Caco-2 (cell line): ENCODE results near the gene TGM3. TPM values are rescaled to one million over a fixed set of nuclear protein-coding genes. Genes with fewer than 3 reads are reported as not detected.

ENCODE experiments used
- BruUV-seq: library from RNA; stranded (reverse); fragments of 400-500 nt; replicated peaks from 2 replicates; lab custom pipeline; 2021; lab: Mats Ljungman, UMichigan
- CTCF ChIA-PET: fragments of 300-600 bp; sonication (Branson Sonifier 250); formaldehyde crosslinking; loops from one replicate; lab custom pipeline; 2022; ENCODE audit warnings: antibody characterized with exemption; lab: Charles Lee
- POLR2A ChIA-PET: fragments of 300-600 bp; sonication (Branson Sonifier 250); formaldehyde crosslinking; loops from one replicate; lab custom pipeline; 2022; ENCODE audit warnings: antibody characterized with exemption; lab: Charles Lee
- DNase-seq, 2 experiments: peaks; one replicate each; pipeline versions ENCODE4 v3.0.0 to v3.0.0-alpha.2; 2020 to 2022
- H3K27me3 ChIP-seq: replicated peaks from 2 replicates; pipeline ENCODE4 v1.6.0; 2011; ENCODE audit warnings: low read length; ENCODE audit not compliant: control insufficient read depth, insufficient read depth
- H3K36me3 ChIP-seq: 2 replicates; pipeline ENCODE4 v1.5.1; 2011; ENCODE audit warnings: low read length; ENCODE audit not compliant: control insufficient read depth, insufficient read depth
- H3K4me1 ChIP-seq: fragments of 250-450 bp; sonication (Bioruptor Pico); 2 replicates; pipeline ENCODE4 v1.5.1; 2020; ENCODE audit warnings: mild to moderate bottlenecking
- H3K4me3 ChIP-seq: 2 replicates; pipeline ENCODE4 v1.5.1; 2011; ENCODE audit warnings: low read depth, mild to moderate bottlenecking, control low read depth, low read length
- H3K9me3 ChIP-seq: fragments of 250-450 bp; sonication (Bioruptor Pico); 2 replicates; pipeline ENCODE4 v1.5.1; 2020; ENCODE audit warnings: mild to moderate bottlenecking, moderate library complexity
- H3K27ac Mint-ChIP-seq: one replicate; pipeline ENCODE4 v1.8.0; 2022; ENCODE audit warnings: mixed read lengths; ENCODE audit not compliant: unreplicated experiment
- H3K27me3 Mint-ChIP-seq: one replicate; pipeline ENCODE4 v1.8.0; 2022; ENCODE audit warnings: mixed read lengths; ENCODE audit not compliant: insufficient read depth, unreplicated experiment
- H3K36me3 Mint-ChIP-seq: one replicate; pipeline ENCODE4 v1.8.0; 2022; ENCODE audit warnings: mild to moderate bottlenecking, mixed read lengths; ENCODE audit not compliant: insufficient read depth, unreplicated experiment
- H3K4me1 Mint-ChIP-seq: one replicate; pipeline ENCODE4 v1.8.0; 2022; ENCODE audit warnings: low read depth, mixed read lengths; ENCODE audit not compliant: unreplicated experiment
- H3K4me3 Mint-ChIP-seq: one replicate; pipeline ENCODE4 v1.8.0; 2022; ENCODE audit warnings: mild to moderate bottlenecking, moderate library complexity, mixed read lengths; ENCODE audit not compliant: unreplicated experiment
- H3K9me3 Mint-ChIP-seq: one replicate; pipeline ENCODE4 v1.8.0; 2022; ENCODE audit warnings: mixed read lengths; ENCODE audit not compliant: unreplicated experiment
- CTCF ChIP-seq, 2 experiments: fragments of 200-600 bp in 1 of 2; IDR thresholded peaks; 1 replicate in 1 of 2; 2 replicates in 1 of 2; pipeline versions ENCODE4 v1.5.1 to v1.8.0; 2011 to 2022; ENCODE audit warnings: antibody characterized with exemption in 1 of 2, control low read depth in 1 of 2, inconsistent platforms in 1 of 2, low read depth in 1 of 2, low read length in 1 of 2, mild to moderate bottlenecking in 1 of 2, moderate library complexity in 1 of 2; ENCODE audit not compliant: insufficient read depth in 1 of 2, severe bottlenecking in 1 of 2, unreplicated experiment in 1 of 2
- intact Hi-C: fragments of 100-400 bp; cut with micrococcal nuclease; formaldehyde crosslinking; loops from one replicate; pipeline ENCODE4 v1.10.0; 2022; ENCODE audit not compliant: unreplicated experiment
- total RNA-seq: library from RNA; stranded (reverse); gene quantifications from 2 replicates; pipeline ENCODE4 v1.2.3, GENCODE V29; 2022

TGM3 gene
- total RNA-seq, 1 experiment from 2014 or later = 0.20 TPM

- no peak for DNase-seq
- Mint-ChIP-seq H3K4me1 (peaks cover 25% of the 10 kb centered on the region), H3K9me3 (no peaks in the 10 kb centered on the region)
Measured at GRCh38 chr20:2300420-2300819, 4.6 kb downstream of the TGM3 start.

GRCh38 chr20:2301164-2301622 lies 5.4 kb downstream of the TGM3 start:
- no peak for TF ChIP-seq CTCF (IDR thresholded peaks at IDR 0.05; ENCODE audit: insufficient read depth in 1 of 2, low read depth in 1 of 2, low read length in 1 of 2, severe bottlenecking in 1 of 2, unreplicated experiment in 1 of 2)
- intact Hi-C loops = no loop called here
- Histone ChIP-seq H3K9me3 (no peaks in the 10 kb centered on the region), H3K4me1 (peaks cover 24% of the 10 kb centered on the region), H3K4me3 (no peak overlapping the region), H3K27me3 (no peaks in the 10 kb centered on the region), H3K36me3 (no peaks in the 10 kb centered on the region)
- Mint-ChIP-seq H3K27me3 (no peaks in the 10 kb centered on the region), H3K9me3 (no peaks in the 10 kb centered on the region), H3K4me3 (no peak overlapping the region), H3K27ac (no peak overlapping the region), H3K36me3 (no peaks in the 10 kb centered on the region), H3K4me1 (peaks cover 25% of the 10 kb centered on the region)
- ChIA-PET CTCF (interaction anchor here (0.6 to 0.7 kb wide), 2 partner anchors 49 to 377 kb away, joined by 3 read pairs; no protein-coding TSS in a partner anchor), POLR2A (no interaction called here)
- DNase-seq = no peak
- BruUV-seq = no TSS peak

More at GRCh38 chr20:2300420-2300819, 4.6 kb downstream of the TGM3 start:
- BruUV-seq = no TSS peak
- Mint-ChIP-seq H3K27me3 (no peaks in the 10 kb centered on the region), H3K27ac (no peak overlapping the region), H3K36me3 (no peaks in the 10 kb centered on the region), H3K4me3 (no peak overlapping the region)
- ChIA-PET POLR2A (no interaction called here), CTCF (interaction anchor here (0.6 kb wide), 2 partner anchors 50 to 104 kb away, joined by 3 read pairs; no protein-coding TSS in a partner anchor)
- TF ChIP-seq CTCF (IDR thresholded peaks at IDR 0.05; ENCODE audit: insufficient read depth in 1 of 2, low read depth in 1 of 2, low read length in 1 of 2, severe bottlenecking in 1 of 2, unreplicated experiment in 1 of 2) = no peak
- intact Hi-C loops = no loop called here
- Histone ChIP-seq H3K36me3 (no peaks in the 10 kb centered on the region), H3K9me3 (no peaks in the 10 kb centered on the region), H3K27me3 (no peaks in the 10 kb centered on the region), H3K4me1 (peaks cover 21% of the 10 kb centered on the region), H3K4me3 (no peak overlapping the region)

- no TSS peak for BruUV-seq
- H3K9me3 Mint-ChIP-seq = no peaks in the 10 kb centered on the region
- H3K27me3 Mint-ChIP-seq = no peaks in the 10 kb centered on the region
- H3K4me3 ChIP-seq = no peak overlapping the region
- TF ChIP-seq CTCF (IDR thresholded peaks at IDR 0.05; ENCODE audit: insufficient read depth in 1 of 2, low read depth in 1 of 2, low read length in 1 of 2, severe bottlenecking in 1 of 2, unreplicated experiment in 1 of 2) = peak in 1 of 2 experiments; percentile 34
- H3K4me1 ChIP-seq = peaks cover 19% of the 10 kb centered on the region
- peaks cover 20% of the 10 kb centered on the region for H3K4me1 Mint-ChIP-seq
- POLR2A ChIA-PET = no interaction called here
- no peaks in the 10 kb centered on the region for H3K36me3 ChIP-seq
- DNase-seq = peak in 1 of 2 experiments; percentile 23
- no peaks in the 10 kb centered on the region for H3K9me3 ChIP-seq
- intact Hi-C loops = no loop called here
- H3K36me3 Mint-ChIP-seq = no peaks in the 10 kb centered on the region
- no peaks in the 10 kb centered on the region for H3K27me3 ChIP-seq
- H3K27ac Mint-ChIP-seq = no peak overlapping the region
- no peak overlapping the region for H3K4me3 Mint-ChIP-seq
- CTCF ChIA-PET = interaction anchor here (0.7 to 1.4 kb wide), 2 partner anchors 26 to 95 kb away, joined by 3 to 4 read pairs; no protein-coding TSS in a partner anchor
Measured at GRCh38 chr20:2302384-2303060, 6.7 kb downstream of the TGM3 start.
